ENCODE results near the gene IDH1. TPM values are rescaled to one million over a fixed set of nuclear protein-coding genes. Genes with fewer than 3 reads are reported as not detected.
"Not testable (repeated sequence)": the region's sequence is repeated elsewhere in the genome, so short reads cannot be mapped to it uniquely, and the experiment has no call there.

IDH1 gene
- total RNA-seq, 1 experiment from 2014 or later, result 166 TPM

DNA sequence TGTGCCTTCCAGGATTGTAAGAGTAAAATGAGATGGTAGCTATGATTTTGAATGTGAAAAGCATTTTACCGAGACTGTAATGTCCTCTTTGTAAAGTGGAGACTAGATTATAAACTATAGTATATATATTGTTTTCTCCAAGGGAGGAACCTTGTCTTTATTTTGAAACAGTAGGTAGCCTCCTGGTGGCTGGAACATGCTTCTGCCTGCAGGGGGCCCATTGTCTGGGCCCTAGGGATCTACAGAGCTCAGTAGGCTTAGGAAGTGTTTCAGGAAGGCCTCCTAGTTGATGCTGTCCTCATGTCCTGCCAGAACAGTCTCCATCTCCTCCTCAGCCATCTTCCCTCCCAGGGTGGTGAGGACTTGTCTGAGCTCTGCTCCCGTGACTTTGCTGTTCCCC lies 14.2 kb upstream of the IDH1 start:
- Mint-ChIP-seq H3K27me3 (ENCODE audit: unreplicated experiment) (no peaks in the 10 kb centered on the region), H3K4me1 (ENCODE audit: low read depth, unreplicated experiment) (peaks cover 24% of the 10 kb centered on the region), H3K4me3 (ENCODE audit: low read depth, unreplicated experiment) (no peak overlapping the region), H3K27ac (ENCODE audit: unreplicated experiment) (no peak overlapping the region), H3K36me3 (ENCODE audit: insufficient read depth, unreplicated experiment) (peaks cover 21% of the 10 kb centered on the region), H3K9me3 (ENCODE audit: low read depth, unreplicated experiment) (no peaks in the 10 kb centered on the region)
- TF ChIP-seq, protein P1, sequence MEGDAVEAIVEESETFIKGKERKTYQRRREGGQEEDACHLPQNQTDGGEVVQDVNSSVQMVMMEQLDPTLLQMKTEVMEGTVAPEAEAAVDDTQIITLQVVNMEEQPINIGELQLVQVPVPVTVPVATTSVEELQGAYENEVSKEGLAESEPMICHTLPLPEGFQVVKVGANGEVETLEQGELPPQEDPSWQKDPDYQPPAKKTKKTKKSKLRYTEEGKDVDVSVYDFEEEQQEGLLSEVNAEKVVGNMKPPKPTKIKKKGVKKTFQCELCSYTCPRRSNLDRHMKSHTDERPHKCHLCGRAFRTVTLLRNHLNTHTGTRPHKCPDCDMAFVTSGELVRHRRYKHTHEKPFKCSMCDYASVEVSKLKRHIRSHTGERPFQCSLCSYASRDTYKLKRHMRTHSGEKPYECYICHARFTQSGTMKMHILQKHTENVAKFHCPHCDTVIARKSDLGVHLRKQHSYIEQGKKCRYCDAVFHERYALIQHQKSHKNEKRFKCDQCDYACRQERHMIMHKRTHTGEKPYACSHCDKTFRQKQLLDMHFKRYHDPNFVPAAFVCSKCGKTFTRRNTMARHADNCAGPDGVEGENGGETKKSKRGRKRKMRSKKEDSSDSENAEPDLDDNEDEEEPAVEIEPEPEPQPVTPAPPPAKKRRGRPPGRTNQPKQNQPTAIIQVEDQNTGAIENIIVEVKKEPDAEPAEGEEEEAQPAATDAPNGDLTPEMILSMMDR (IDR thresholded peaks at IDR 0.05; ENCODE audit: unreplicated experiment), result no peak
- no peak for DNase-seq
- BruUV-seq (replicated peaks), result no TSS peak
- CTCF ChIA-PET, result interaction anchor here (0.6 kb wide), 1 partner anchor 167 kb away, joined by 3 read pairs; no protein-coding TSS in a partner anchor
- intact Hi-C loops (cut with micrococcal nuclease; ENCODE audit: unreplicated experiment), result no loop called here

- intact Hi-C loops (cut with micrococcal nuclease; ENCODE audit: unreplicated experiment), result no loop called here
- no peak for DNase-seq
- H3K27ac Mint-ChIP-seq (ENCODE audit: unreplicated experiment), result no peak overlapping the region
- H3K36me3 Mint-ChIP-seq (ENCODE audit: insufficient read depth, unreplicated experiment), result peaks cover 21% of the 10 kb centered on the region
- TF ChIP-seq, protein P1 (IDR thresholded peaks at IDR 0.05; ENCODE audit: unreplicated experiment), result no peak
- H3K27me3 Mint-ChIP-seq (ENCODE audit: unreplicated experiment), result no peaks in the 10 kb centered on the region
- H3K4me3 Mint-ChIP-seq (ENCODE audit: low read depth, unreplicated experiment), result peak overlapping the region; percentile 90
- no TSS peak for BruUV-seq (replicated peaks)
- H3K9me3 Mint-ChIP-seq (ENCODE audit: low read depth, unreplicated experiment), result no peaks in the 10 kb centered on the region
- CTCF ChIA-PET, result interaction anchor here (0.6 to 1.2 kb wide), 4 partner anchors 33 to 651 kb away, joined by 3 read pairs; no protein-coding TSS in a partner anchor
- peaks cover 24% of the 10 kb centered on the region for H3K4me1 Mint-ChIP-seq (ENCODE audit: low read depth, unreplicated experiment)
Observed at GRCh38 chr2:208268156-208268952, 13.5 kb upstream of the IDH1 start.

DNA sequence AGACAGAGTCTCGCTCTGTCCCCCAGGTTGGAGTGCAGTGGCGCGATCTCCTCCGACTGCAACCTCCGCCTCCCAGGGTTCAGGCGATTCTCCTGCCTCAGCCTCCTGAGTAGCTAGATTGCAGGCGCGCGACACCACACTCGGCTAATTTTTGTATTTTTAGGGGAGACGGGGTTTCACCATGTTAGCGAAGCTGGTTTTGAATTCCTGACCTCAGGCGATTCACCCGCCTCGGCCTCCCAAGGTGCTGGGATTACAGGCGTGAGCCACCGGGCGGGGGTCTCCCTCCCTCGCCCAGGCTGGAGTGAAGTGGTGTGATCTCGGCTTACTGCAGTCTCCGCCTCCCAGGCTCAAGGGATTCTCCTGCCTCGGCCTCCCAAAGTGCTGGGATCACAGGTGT lies 12.7 kb upstream of the IDH1 start:
- DNase-seq; intact Hi-C loops (cut with micrococcal nuclease; ENCODE audit: unreplicated experiment); H3K27me3 Mint-ChIP-seq (ENCODE audit: unreplicated experiment); BruUV-seq (replicated peaks); H3K27ac Mint-ChIP-seq (ENCODE audit: unreplicated experiment); H3K9me3 Mint-ChIP-seq (ENCODE audit: low read depth, unreplicated experiment): not testable (repeated sequence)
- Mint-ChIP-seq H3K36me3 (ENCODE audit: insufficient read depth, unreplicated experiment) (peaks cover 21% of the 10 kb centered on the region), H3K4me3 (ENCODE audit: low read depth, unreplicated experiment) (peak overlapping the region; percentile 90), H3K4me1 (ENCODE audit: low read depth, unreplicated experiment) (peaks cover 24% of the 10 kb centered on the region)
- CTCF ChIA-PET, result interaction anchor here (0.6 to 2.6 kb wide), 3 partner anchors 13 to 71 kb away, joined by 3 to 14 read pairs (median 3); partner anchors contain the start of gene IDH1

- peaks cover 3% of the 10 kb centered on the region for H3K9me3 Mint-ChIP-seq (ENCODE audit: low read depth, unreplicated experiment)
- peaks cover 21% of the 10 kb centered on the region for H3K36me3 Mint-ChIP-seq (ENCODE audit: insufficient read depth, unreplicated experiment)
- H3K27ac Mint-ChIP-seq (ENCODE audit: unreplicated experiment), result peak overlapping the region; percentile 84
- intact Hi-C loops (cut with micrococcal nuclease; ENCODE audit: unreplicated experiment), result no loop called here
- TSS peak; percentile 71 for BruUV-seq (replicated peaks)
- no peak for DNase-seq
- H3K27me3 Mint-ChIP-seq (ENCODE audit: unreplicated experiment), result no peaks in the 10 kb centered on the region
- peak overlapping the region; percentile 90 for H3K4me3 Mint-ChIP-seq (ENCODE audit: low read depth, unreplicated experiment)
- CTCF ChIA-PET, result interaction anchor here (1.1 to 2.6 kb wide), 2 partner anchors 13 to 91 kb away, joined by 4 to 14 read pairs; partner anchors contain the start of gene IDH1
- TF ChIP-seq, protein P1 (IDR thresholded peaks at IDR 0.05; ENCODE audit: unreplicated experiment), result no peak
- H3K4me1 Mint-ChIP-seq (ENCODE audit: low read depth, unreplicated experiment), result peaks cover 24% of the 10 kb centered on the region
Observed at GRCh38 chr2:208266936-208267335, 12.1 kb upstream of the IDH1 start.

DNA sequence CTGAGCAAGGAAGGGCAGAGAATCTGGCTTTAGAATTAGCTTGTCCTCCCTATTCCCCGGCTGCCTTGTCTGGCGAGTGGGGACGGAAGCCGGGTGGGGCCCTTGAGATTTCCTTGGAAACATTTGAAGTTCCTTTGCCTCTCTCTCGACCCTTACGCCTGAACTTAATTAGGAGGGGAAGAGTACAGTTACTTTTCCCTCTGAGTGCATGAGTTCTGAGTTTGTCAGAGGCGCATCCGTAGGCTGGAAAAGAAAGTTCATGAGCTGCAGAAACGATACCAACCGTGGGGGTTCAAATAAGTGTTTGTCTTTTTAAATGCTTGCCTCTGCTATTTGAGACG lies 11.7 kb upstream of the IDH1 start:
- Mint-ChIP-seq H3K4me1 (ENCODE audit: low read depth, unreplicated experiment) (peaks cover 24% of the 10 kb centered on the region), H3K27ac (ENCODE audit: unreplicated experiment) (peak overlapping the region; percentile 84), H3K36me3 (ENCODE audit: insufficient read depth, unreplicated experiment) (peaks cover 21% of the 10 kb centered on the region), H3K4me3 (ENCODE audit: low read depth, unreplicated experiment) (peak overlapping the region; percentile 90), H3K9me3 (ENCODE audit: low read depth, unreplicated experiment) (peaks cover 4% of the 10 kb centered on the region), H3K27me3 (ENCODE audit: unreplicated experiment) (no peaks in the 10 kb centered on the region)
- BruUV-seq (replicated peaks), result no TSS peak
- intact Hi-C loops (cut with micrococcal nuclease; ENCODE audit: unreplicated experiment), result no loop called here
- CTCF ChIA-PET, result interaction anchor here (1.1 to 2.6 kb wide), 2 partner anchors 12 to 91 kb away, joined by 4 to 14 read pairs; partner anchors contain the start of gene IDH1
- no peak for DNase-seq
- TF ChIP-seq, protein P1 (IDR thresholded peaks at IDR 0.05; ENCODE audit: unreplicated experiment), result no peak
